OCI-LY7 (cell line): ENCODE data around the gene NOTCH3.

Experiments
- EZH2phosphoT487 ChIP-seq: fragments of 200-600 bp; sonication (generic); IDR thresholded peaks from 2 replicates; pipeline ENCODE4 v1.6.1; 2018; ENCODE audit warnings: low read depth, borderline replicate concordance, mild to moderate bottlenecking, mixed run types, antibody characterized with exemption, low read length, moderate library complexity, mixed read lengths
- TF ChIP-seq, protein P1 (sequence below): fragments of 200-600 bp; sonication (generic); conservative IDR thresholded peaks from 2 replicates; pipeline ENCODE4 v1.5.1; 2014; ENCODE audit warnings: mild to moderate bottlenecking, antibody characterized with exemption, low read length, moderate library complexity, mixed read lengths

DNA sequence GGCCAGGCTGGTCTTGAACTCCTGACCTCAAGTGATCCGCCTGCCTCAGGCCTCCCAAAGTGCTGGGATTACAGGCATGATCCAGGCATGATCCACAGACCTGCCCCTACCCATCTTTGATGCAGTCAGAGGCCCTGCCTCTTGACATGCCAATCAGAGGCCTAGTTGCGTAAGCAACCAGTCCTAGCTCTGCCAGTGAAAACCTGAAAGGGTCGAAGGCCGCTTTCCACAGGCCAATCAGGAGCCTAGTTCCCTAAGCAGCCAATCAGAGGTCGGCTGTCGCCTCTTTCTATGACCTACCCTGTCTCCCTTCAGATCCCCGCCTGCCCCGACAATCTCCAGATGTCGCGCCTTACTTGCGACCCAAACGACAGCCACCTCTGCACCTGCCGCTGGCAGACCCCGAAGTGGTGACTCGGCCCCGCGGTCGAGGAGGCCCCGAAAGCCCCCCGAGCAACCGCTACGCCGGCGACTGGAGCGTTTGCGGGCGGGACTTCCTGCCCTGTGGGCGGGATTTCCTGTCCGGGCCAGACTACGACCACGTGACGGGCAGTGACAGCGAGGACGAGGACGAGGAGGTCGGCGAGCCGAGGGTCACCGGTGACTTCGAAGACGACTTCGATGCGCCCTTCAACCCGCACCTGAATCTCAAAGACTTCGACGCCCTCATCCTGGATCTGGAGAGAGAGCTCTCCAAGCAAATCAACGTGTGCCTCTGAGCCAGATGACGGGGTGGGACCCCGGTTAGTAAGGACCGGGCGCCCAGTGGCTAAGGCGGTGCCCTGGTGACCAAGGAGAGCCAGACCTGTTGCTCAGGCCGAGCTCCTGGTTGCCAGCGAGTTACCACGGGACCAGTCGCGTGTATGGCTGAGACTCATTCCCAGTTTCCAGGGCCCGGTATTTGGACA lies 87.3 kb downstream of the NOTCH3 start:
- TF ChIP-seq, protein P1, sequence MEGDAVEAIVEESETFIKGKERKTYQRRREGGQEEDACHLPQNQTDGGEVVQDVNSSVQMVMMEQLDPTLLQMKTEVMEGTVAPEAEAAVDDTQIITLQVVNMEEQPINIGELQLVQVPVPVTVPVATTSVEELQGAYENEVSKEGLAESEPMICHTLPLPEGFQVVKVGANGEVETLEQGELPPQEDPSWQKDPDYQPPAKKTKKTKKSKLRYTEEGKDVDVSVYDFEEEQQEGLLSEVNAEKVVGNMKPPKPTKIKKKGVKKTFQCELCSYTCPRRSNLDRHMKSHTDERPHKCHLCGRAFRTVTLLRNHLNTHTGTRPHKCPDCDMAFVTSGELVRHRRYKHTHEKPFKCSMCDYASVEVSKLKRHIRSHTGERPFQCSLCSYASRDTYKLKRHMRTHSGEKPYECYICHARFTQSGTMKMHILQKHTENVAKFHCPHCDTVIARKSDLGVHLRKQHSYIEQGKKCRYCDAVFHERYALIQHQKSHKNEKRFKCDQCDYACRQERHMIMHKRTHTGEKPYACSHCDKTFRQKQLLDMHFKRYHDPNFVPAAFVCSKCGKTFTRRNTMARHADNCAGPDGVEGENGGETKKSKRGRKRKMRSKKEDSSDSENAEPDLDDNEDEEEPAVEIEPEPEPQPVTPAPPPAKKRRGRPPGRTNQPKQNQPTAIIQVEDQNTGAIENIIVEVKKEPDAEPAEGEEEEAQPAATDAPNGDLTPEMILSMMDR, result no peak
- TF ChIP-seq EZH2phosphoT487, result no peak
